WTC11 (cell line): ENCODE measurements around the gene RBMS2. TPM values are rescaled to one million over a fixed set of nuclear protein-coding genes. Genes with fewer than 3 reads are reported as not detected.

ENCODE experiments used
- ATAC-seq: fragments of 200-7000 bp; cut with Tn5 transposase; 2 replicates; pipeline ENCODE4 v1.10.0; 2021; ENCODE audit warnings: mild to moderate bottlenecking, moderate library complexity
- CTCF ChIA-PET: fragments of 300-600 bp; sonication (Branson Sonifier 250); formaldehyde crosslinking; loops from one replicate; lab custom pipeline; 2021; ENCODE audit warnings: antibody characterized with exemption; lab: Charles Lee
- POLR2A ChIA-PET: fragments of 350-600 bp; sonication (Branson Sonifier 250); formaldehyde crosslinking; loops from one replicate; lab custom pipeline; 2021; ENCODE audit warnings: antibody characterized with exemption; lab: Charles Lee
- DNase-seq: peaks from one replicate; pipeline ENCODE4 v3.0.0; 2021; ENCODE audit warnings: low spot score
- H3K27ac Mint-ChIP-seq: 2 replicates; pipeline ENCODE4 v1.8.0; 2021; ENCODE audit warnings: mixed read lengths
- H3K27me3 Mint-ChIP-seq: 2 replicates; pipeline ENCODE4 v1.8.0; 2021; ENCODE audit warnings: low read depth, mild to moderate bottlenecking, moderate library complexity, mixed read lengths
- H3K36me3 Mint-ChIP-seq: 2 replicates; pipeline ENCODE4 v1.8.0; 2021; ENCODE audit warnings: mixed read lengths
- H3K4me1 Mint-ChIP-seq: 2 replicates; pipeline ENCODE4 v1.8.0; 2022; ENCODE audit warnings: mixed read lengths
- H3K4me3 Mint-ChIP-seq: 2 replicates; pipeline ENCODE4 v1.8.0; 2021; ENCODE audit warnings: mild to moderate bottlenecking, moderate library complexity, mixed read lengths
- H3K9me3 Mint-ChIP-seq: 2 replicates; pipeline ENCODE4 v1.8.0; 2021; ENCODE audit warnings: mixed read lengths
- ARID4B ChIP-seq: sonication (generic); formaldehyde crosslinking; IDR thresholded peaks from 2 replicates; pipeline ENCODE4 v1.8.0; 2023; ENCODE audit warnings: missing genetic modification reagents, mild to moderate bottlenecking, borderline replicate concordance
- CBFB ChIP-seq: sonication (generic); formaldehyde crosslinking; IDR thresholded peaks from 2 replicates; pipeline ENCODE4 v1.8.1; 2022; ENCODE audit warnings: mild to moderate bottlenecking, low read depth, missing genetic modification reagents
- ELF4 ChIP-seq: sonication (generic); formaldehyde crosslinking; IDR thresholded peaks from 2 replicates; pipeline ENCODE4 v1.8.1; 2022; ENCODE audit warnings: low read depth, mild to moderate bottlenecking, moderate library complexity, missing genetic modification reagents
- FOXJ3 ChIP-seq: sonication (generic); formaldehyde crosslinking; IDR thresholded peaks from 2 replicates; pipeline ENCODE4 v1.9.0; 2021; ENCODE audit warnings: missing genetic modification reagents, mild to moderate bottlenecking, borderline replicate concordance
- GTF2I ChIP-seq: fragments of 250-450 bp; sonication (Bioruptor Pico); conservative IDR thresholded peaks from 2 replicates; pipeline ENCODE4 v1.4.0; 2021; ENCODE audit warnings: mild to moderate bottlenecking
- NFATC4 ChIP-seq: fragments of 250-450 bp; sonication (Bioruptor Pico); IDR thresholded peaks from 2 replicates; pipeline ENCODE4 v1.9.0; 2021; ENCODE audit warnings: mild to moderate bottlenecking
- NFE2L1 ChIP-seq: sonication (generic); formaldehyde crosslinking; IDR thresholded peaks from 2 replicates; pipeline ENCODE4 v1.8.1; 2023; ENCODE audit warnings: missing genetic modification reagents
- OVOL2 ChIP-seq: fragments of 250-450 bp; sonication (Bioruptor Pico); IDR thresholded peaks from 2 replicates; pipeline ENCODE4 v1.9.0; 2021; ENCODE audit warnings: mild to moderate bottlenecking, borderline replicate concordance
- PREB ChIP-seq: sonication (generic); formaldehyde crosslinking; IDR thresholded peaks from 2 replicates; pipeline ENCODE4 v1.8.1; 2022; ENCODE audit warnings: mild to moderate bottlenecking, missing genetic modification reagents, moderate library complexity, borderline replicate concordance
- RORB ChIP-seq: fragments of 250-450 bp; sonication (Bioruptor Pico); IDR thresholded peaks from 2 replicates; pipeline ENCODE4 v1.9.0; 2021; ENCODE audit warnings: mild to moderate bottlenecking
- SOX15 ChIP-seq: fragments of 250-450 bp; sonication (Bioruptor Pico); IDR thresholded peaks from 2 replicates; pipeline ENCODE4 v1.9.0; 2021; ENCODE audit warnings: mild to moderate bottlenecking
- ZNF219 ChIP-seq: sonication (generic); formaldehyde crosslinking; IDR thresholded peaks from 2 replicates; pipeline ENCODE4 v1.8.0; 2023; ENCODE audit warnings: missing genetic modification reagents, mild to moderate bottlenecking, borderline replicate concordance
- total RNA-seq: library from RNA; stranded (reverse); gene quantifications from 3 replicates; pipeline ENCODE4 v1.2.3, GENCODE V29; 2021
- TF ChIP-seq, protein P1 (sequence below): sonication (generic); formaldehyde crosslinking; IDR thresholded peaks from 2 replicates; pipeline ENCODE4 v1.8.1; 2023; ENCODE audit warnings: mild to moderate bottlenecking, missing genetic modification reagents
- TF ChIP-seq, protein P2 (sequence below): sonication (generic); formaldehyde crosslinking; IDR thresholded peaks from 2 replicates; pipeline ENCODE4 v1.8.0; 2022; ENCODE audit warnings: missing genetic modification reagents
- TF ChIP-seq, protein P3 (sequence below): sonication (generic); formaldehyde crosslinking; IDR thresholded peaks from 2 replicates; pipeline ENCODE4 v1.8.1; 2022; ENCODE audit warnings: low read depth, mild to moderate bottlenecking, moderate library complexity, missing genetic modification reagents, borderline replicate concordance
- TF ChIP-seq, protein P4 (sequence below): sonication (generic); formaldehyde crosslinking; IDR thresholded peaks from 2 replicates; pipeline ENCODE4 v1.8.0; 2023; ENCODE audit warnings: mild to moderate bottlenecking, missing genetic modification reagents

RBMS2 gene
- total RNA-seq, 1 experiment from 2014 or later = 16.7 TPM

DNA sequence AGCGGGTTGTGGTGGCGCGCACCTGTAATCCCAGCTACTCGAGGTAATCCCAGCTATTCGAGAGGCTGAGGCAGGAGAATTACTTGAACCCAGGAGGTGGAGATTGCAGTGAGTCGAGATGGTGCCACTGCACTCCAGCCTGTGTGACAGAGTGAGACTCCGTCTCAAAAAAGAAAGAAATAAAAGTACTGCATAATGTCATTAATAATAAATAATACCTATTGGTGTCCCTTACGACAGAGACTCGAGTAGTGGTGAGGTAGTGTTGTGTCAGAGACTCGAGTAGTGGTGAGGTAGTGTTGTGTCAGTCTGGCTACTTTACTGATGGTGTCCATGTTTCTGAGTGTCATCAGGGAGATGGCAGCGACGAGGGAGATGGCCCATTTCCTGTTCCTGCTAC lies 34.9 kb upstream of the RBMS2 start (continued):
- TF ChIP-seq, protein P1, sequence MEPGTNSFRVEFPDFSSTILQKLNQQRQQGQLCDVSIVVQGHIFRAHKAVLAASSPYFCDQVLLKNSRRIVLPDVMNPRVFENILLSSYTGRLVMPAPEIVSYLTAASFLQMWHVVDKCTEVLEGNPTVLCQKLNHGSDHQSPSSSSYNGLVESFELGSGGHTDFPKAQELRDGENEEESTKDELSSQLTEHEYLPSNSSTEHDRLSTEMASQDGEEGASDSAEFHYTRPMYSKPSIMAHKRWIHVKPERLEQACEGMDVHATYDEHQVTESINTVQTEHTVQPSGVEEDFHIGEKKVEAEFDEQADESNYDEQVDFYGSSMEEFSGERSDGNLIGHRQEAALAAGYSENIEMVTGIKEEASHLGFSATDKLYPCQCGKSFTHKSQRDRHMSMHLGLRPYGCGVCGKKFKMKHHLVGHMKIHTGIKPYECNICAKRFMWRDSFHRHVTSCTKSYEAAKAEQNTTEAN (CRISPR knock-in tag) = no peak
- TF ChIP-seq, protein P2, sequence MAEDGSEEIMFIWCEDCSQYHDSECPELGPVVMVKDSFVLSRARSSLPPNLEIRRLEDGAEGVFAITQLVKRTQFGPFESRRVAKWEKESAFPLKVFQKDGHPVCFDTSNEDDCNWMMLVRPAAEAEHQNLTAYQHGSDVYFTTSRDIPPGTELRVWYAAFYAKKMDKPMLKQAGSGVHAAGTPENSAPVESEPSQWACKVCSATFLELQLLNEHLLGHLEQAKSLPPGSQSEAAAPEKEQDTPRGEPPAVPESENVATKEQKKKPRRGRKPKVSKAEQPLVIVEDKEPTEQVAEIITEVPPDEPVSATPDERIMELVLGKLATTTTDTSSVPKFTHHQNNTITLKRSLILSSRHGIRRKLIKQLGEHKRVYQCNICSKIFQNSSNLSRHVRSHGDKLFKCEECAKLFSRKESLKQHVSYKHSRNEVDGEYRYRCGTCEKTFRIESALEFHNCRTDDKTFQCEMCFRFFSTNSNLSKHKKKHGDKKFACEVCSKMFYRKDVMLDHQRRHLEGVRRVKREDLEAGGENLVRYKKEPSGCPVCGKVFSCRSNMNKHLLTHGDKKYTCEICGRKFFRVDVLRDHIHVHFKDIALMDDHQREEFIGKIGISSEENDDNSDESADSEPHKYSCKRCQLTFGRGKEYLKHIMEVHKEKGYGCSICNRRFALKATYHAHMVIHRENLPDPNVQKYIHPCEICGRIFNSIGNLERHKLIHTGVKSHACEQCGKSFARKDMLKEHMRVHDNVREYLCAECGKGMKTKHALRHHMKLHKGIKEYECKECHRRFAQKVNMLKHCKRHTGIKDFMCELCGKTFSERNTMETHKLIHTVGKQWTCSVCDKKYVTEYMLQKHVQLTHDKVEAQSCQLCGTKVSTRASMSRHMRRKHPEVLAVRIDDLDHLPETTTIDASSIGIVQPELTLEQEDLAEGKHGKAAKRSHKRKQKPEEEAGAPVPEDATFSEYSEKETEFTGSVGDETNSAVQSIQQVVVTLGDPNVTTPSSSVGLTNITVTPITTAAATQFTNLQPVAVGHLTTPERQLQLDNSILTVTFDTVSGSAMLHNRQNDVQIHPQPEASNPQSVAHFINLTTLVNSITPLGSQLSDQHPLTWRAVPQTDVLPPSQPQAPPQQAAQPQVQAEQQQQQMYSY = no peak

- ATAC-seq (peak; percentile 66), DNase-seq (peak; percentile 70)
- ChIA-PET POLR2A (interaction anchor here (1.0 to 1.1 kb wide), 2 partner anchors 149 to 238 kb away, joined by 3 to 4 read pairs; no protein-coding TSS in a partner anchor), CTCF (interaction anchor here (0.8 to 1.8 kb wide), 7 partner anchors 9 to 229 kb away, joined by 3 to 8 read pairs (median 4); partner anchors contain the start of genes ANKRD52, COQ10A and RBMS2)
- Mint-ChIP-seq H3K36me3 (no peaks in the 10 kb centered on the region; the same call in 1 of the 2 replicates), H3K9me3 (peaks cover 11% of the 10 kb centered on the region), H3K27me3 (peaks cover 66% of the 10 kb centered on the region), H3K4me3 (peak overlapping the region; percentile 94), H3K4me1 (peaks cover 16% of the 10 kb centered on the region), H3K27ac (no peak overlapping the region)
- TF ChIP-seq ARID4B (0 out of 2 replicates have a peak, but pooled peaks have one; percentile 28), RORB (CRISPR knock-in tag) (no peak), CBFB (CRISPR knock-in tag) (no peak), ZNF219 (CRISPR knock-in tag) (no peak), PREB (CRISPR knock-in tag) (no peak), GTF2I (CRISPR knock-in tag) (0 out of 2 replicates have a peak, but pooled peaks have one; percentile 18), ELF4 (CRISPR knock-in tag) (no peak), OVOL2 (CRISPR knock-in tag) (no peak), FOXJ3 (CRISPR knock-in tag) (no peak), SOX15 (no peak), NFATC4 (no peak), NFE2L1 (CRISPR knock-in tag) (no peak)
- TF ChIP-seq, protein P3, sequence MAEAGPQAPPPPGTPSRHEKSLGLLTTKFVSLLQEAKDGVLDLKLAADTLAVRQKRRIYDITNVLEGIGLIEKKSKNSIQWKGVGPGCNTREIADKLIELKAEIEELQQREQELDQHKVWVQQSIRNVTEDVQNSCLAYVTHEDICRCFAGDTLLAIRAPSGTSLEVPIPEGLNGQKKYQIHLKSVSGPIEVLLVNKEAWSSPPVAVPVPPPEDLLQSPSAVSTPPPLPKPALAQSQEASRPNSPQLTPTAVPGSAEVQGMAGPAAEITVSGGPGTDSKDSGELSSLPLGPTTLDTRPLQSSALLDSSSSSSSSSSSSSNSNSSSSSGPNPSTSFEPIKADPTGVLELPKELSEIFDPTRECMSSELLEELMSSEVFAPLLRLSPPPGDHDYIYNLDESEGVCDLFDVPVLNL (CRISPR knock-in tag) = no peak
- TF ChIP-seq, protein P4, sequence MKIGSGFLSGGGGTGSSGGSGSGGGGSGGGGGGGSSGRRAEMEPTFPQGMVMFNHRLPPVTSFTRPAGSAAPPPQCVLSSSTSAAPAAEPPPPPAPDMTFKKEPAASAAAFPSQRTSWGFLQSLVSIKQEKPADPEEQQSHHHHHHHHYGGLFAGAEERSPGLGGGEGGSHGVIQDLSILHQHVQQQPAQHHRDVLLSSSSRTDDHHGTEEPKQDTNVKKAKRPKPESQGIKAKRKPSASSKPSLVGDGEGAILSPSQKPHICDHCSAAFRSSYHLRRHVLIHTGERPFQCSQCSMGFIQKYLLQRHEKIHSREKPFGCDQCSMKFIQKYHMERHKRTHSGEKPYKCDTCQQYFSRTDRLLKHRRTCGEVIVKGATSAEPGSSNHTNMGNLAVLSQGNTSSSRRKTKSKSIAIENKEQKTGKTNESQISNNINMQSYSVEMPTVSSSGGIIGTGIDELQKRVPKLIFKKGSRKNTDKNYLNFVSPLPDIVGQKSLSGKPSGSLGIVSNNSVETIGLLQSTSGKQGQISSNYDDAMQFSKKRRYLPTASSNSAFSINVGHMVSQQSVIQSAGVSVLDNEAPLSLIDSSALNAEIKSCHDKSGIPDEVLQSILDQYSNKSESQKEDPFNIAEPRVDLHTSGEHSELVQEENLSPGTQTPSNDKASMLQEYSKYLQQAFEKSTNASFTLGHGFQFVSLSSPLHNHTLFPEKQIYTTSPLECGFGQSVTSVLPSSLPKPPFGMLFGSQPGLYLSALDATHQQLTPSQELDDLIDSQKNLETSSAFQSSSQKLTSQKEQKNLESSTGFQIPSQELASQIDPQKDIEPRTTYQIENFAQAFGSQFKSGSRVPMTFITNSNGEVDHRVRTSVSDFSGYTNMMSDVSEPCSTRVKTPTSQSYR (CRISPR knock-in tag) = no peak
- TF ChIP-seq, protein P2 = no peak
Observed at GRCh38 chr12:56487448-56488040, 34.1 kb upstream of the RBMS2 start.
